ENCODE results near the gene PAWR.
"Not testable (repeated sequence)": the region's sequence is repeated elsewhere in the genome, so short reads cannot be mapped to it uniquely, and the experiment has no call there.

Gene PAWR

GRCh38 chr12:79547044-79547734 is 143.6 kb downstream of the PAWR start:
- no peak for DNase-seq

- no peak for DNase-seq
Observed at GRCh38 chr12:79546466-79547043, 144.2 kb downstream of the PAWR start.

- DNase-seq: not testable (repeated sequence)
Observed at GRCh38 chr12:79544439-79544838, 146.3 kb downstream of the PAWR start.

- no peak for DNase-seq
Observed at GRCh38 chr12:79537675-79538074, 153.1 kb downstream of the PAWR start.

- no peak for DNase-seq
Observed at GRCh38 chr12:79535751-79536150, 155.0 kb downstream of the PAWR start.
